Measurements from ENCODE around the gene GALNT10.

Gene GALNT10

GRCh38 chr5:154244476-154244875, 53.9 kb downstream of the GALNT10 start:
- Histone ChIP-seq H3K4me1 (ENCODE audit: insufficient read depth, low read length) (no peaks in the 10 kb centered on the region), H3K9ac (ENCODE audit: low read depth, low read length) (no peak overlapping the region)

GRCh38 chr5:154248691-154249090, 58.2 kb downstream of the GALNT10 start:
- Histone ChIP-seq H3K4me1 (ENCODE audit: insufficient read depth, low read length) (peaks cover under 1% of the 10 kb centered on the region; the same call in 1 of the 2 replicates), H3K9me3 (ENCODE audit: control insufficient read depth, insufficient read depth, low read length) (no peaks in the 10 kb centered on the region), H3K36me3 (ENCODE audit: insufficient read depth, low read length) (no peaks in the 10 kb centered on the region), H3K9ac (ENCODE audit: low read depth, low read length) (no peak overlapping the region)

More at GRCh38 chr5:154244476-154244875, 53.9 kb downstream of the GALNT10 start:
- H3K9me3 ChIP-seq (ENCODE audit: control insufficient read depth, insufficient read depth, low read length): no peaks in the 10 kb centered on the region
- H3K36me3 ChIP-seq (ENCODE audit: insufficient read depth, low read length): no peaks in the 10 kb centered on the region

- no peak overlapping the region for H3K9ac ChIP-seq (ENCODE audit: low read depth, low read length)
- no peaks in the 10 kb centered on the region for H3K9me3 ChIP-seq (ENCODE audit: control insufficient read depth, insufficient read depth, low read length)
- peaks cover 5% of the 10 kb centered on the region for H3K4me1 ChIP-seq (ENCODE audit: insufficient read depth, low read length)
- H3K36me3 ChIP-seq (ENCODE audit: insufficient read depth, low read length): no peaks in the 10 kb centered on the region
Observed at GRCh38 chr5:154249826-154250225, 59.3 kb downstream of the GALNT10 start.

- Histone ChIP-seq H3K4me1 (ENCODE audit: insufficient read depth, low read length) (peaks cover 5% of the 10 kb centered on the region), H3K9me3 (ENCODE audit: control insufficient read depth, insufficient read depth, low read length) (no peaks in the 10 kb centered on the region), H3K36me3 (ENCODE audit: insufficient read depth, low read length) (no peaks in the 10 kb centered on the region), H3K9ac (ENCODE audit: low read depth, low read length) (no peak overlapping the region)
Observed at GRCh38 chr5:154251529-154251928, 61.0 kb downstream of the GALNT10 start.

- Histone ChIP-seq H3K9ac (ENCODE audit: low read depth, low read length) (no peak overlapping the region), H3K36me3 (ENCODE audit: insufficient read depth, low read length) (no peaks in the 10 kb centered on the region), H3K4me1 (ENCODE audit: insufficient read depth, low read length) (peaks cover 5% of the 10 kb centered on the region), H3K9me3 (ENCODE audit: control insufficient read depth, insufficient read depth, low read length) (no peaks in the 10 kb centered on the region)
Observed at GRCh38 chr5:154253807-154254206, 63.3 kb downstream of the GALNT10 start.

- H3K9ac ChIP-seq (ENCODE audit: low read depth, low read length): no peak overlapping the region
Observed at GRCh38 chr5:154254896-154255295, 64.4 kb downstream of the GALNT10 start.

GRCh38 chr5:154257046-154257445, 66.5 kb downstream of the GALNT10 start:
- H3K9me3 ChIP-seq (ENCODE audit: control insufficient read depth, insufficient read depth, low read length): no peaks in the 10 kb centered on the region
- H3K4me1 ChIP-seq (ENCODE audit: insufficient read depth, low read length): peaks cover 27% of the 10 kb centered on the region
- no peaks in the 10 kb centered on the region for H3K36me3 ChIP-seq (ENCODE audit: insufficient read depth, low read length)

More at GRCh38 chr5:154254896-154255295, 64.4 kb downstream of the GALNT10 start:
- H3K4me1 ChIP-seq (ENCODE audit: insufficient read depth, low read length): peaks cover 12% of the 10 kb centered on the region
- no peaks in the 10 kb centered on the region for H3K9me3 ChIP-seq (ENCODE audit: control insufficient read depth, insufficient read depth, low read length)
- H3K36me3 ChIP-seq (ENCODE audit: insufficient read depth, low read length): no peaks in the 10 kb centered on the region

DNA sequence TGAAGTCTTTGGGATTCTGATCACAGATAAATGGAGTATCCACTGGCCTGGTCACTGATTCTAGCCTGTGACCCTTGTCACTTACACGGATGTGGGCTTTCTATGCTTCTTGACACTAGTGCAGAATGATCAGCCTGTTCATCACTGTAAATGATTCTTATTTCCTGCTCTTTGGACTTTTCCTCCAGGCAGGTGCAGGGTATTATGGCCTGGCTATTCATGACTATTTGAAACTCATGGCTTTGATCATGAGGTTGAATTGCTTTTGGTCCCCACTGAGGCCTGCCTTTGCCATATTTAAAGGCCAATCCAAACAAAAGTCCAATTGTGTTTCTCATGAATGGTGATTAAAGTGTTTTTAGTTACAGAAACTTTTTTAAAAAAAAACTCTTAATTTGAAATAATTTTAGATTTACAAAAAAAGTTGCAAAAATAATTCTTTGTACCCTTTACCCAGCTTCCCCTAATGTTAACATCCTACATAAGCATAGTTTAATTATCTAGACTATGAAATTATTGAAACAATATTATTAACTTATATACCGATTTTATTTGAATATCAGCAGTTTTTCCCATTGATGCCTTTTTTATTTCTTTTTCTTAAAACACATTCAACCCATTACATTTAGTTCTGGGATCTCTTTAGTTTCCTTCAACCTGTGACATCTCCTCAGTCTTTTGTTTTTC, 68.1 kb downstream of the GALNT10 start:
- Histone ChIP-seq H3K9me3 (ENCODE audit: control insufficient read depth, insufficient read depth, low read length) (no peaks in the 10 kb centered on the region), H3K4me1 (ENCODE audit: insufficient read depth, low read length) (peaks cover 26% of the 10 kb centered on the region), H3K36me3 (ENCODE audit: insufficient read depth, low read length) (no peaks in the 10 kb centered on the region), H3K9ac (ENCODE audit: low read depth, low read length) (no peak overlapping the region)

More at GRCh38 chr5:154257046-154257445, 66.5 kb downstream of the GALNT10 start:
- H3K9ac ChIP-seq (ENCODE audit: low read depth, low read length): no peak overlapping the region

DNA sequence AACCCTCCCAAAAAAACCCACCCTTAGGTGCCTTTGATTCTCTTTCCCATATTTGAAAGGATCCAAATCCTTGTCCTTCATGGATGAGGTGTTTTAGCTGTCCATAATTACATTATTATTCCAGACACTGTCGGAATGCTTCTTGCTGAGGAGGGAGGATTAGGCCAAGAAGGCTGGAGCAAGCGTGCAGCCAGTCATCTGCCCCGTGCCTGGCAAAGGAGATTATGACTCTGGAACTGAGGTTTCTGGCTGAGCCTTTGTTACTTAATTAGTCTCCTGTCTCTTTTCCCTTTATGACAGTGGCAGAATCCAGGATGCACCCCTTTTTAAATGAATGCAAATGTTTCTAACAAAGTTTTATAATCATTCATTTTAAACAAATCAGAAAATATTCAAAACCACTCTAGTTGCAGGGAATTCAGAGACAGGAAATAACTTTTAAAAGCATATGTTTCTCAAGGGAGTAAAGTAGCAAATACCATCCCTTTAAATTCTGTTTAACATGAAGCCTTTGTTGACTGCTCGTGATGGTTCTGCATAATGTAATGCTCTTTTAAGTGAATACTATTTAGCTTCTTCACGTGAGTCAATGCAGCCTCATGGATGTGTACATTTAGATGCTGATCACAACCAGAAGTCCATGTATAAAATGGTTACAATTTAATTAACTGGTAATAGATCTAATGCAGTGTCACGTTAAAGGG, 69.8 kb downstream of the GALNT10 start:
- Histone ChIP-seq H3K9me3 (ENCODE audit: control insufficient read depth, insufficient read depth, low read length) (no peaks in the 10 kb centered on the region), H3K9ac (ENCODE audit: low read depth, low read length) (no peak overlapping the region), H3K36me3 (ENCODE audit: insufficient read depth, low read length) (no peaks in the 10 kb centered on the region), H3K4me1 (ENCODE audit: insufficient read depth, low read length) (peaks cover 28% of the 10 kb centered on the region)

DNA sequence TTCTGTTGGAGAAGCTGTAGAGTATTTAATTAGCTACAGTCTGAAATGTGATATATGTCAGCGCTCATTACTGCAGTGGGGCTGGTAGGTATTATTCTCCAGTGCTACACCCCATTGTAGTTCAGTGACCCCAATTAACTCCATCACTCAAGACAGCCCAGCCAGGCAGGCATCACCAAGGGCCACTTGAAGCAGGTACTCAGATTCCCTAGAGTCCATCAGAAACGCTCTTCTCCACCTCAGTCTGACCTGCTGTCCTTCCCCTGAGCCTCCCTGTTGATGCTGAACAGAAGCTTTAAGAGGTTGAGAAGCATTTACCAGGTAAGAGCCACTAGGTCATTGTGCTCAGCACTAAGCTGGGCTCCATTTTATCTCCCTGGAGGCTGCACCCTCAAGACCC, 71.8 kb downstream of the GALNT10 start:
- Histone ChIP-seq H3K9ac (ENCODE audit: low read depth, low read length) (no peak overlapping the region), H3K4me1 (ENCODE audit: insufficient read depth, low read length) (peaks cover 33% of the 10 kb centered on the region), H3K9me3 (ENCODE audit: control insufficient read depth, insufficient read depth, low read length) (no peaks in the 10 kb centered on the region), H3K36me3 (ENCODE audit: insufficient read depth, low read length) (no peaks in the 10 kb centered on the region)

DNA sequence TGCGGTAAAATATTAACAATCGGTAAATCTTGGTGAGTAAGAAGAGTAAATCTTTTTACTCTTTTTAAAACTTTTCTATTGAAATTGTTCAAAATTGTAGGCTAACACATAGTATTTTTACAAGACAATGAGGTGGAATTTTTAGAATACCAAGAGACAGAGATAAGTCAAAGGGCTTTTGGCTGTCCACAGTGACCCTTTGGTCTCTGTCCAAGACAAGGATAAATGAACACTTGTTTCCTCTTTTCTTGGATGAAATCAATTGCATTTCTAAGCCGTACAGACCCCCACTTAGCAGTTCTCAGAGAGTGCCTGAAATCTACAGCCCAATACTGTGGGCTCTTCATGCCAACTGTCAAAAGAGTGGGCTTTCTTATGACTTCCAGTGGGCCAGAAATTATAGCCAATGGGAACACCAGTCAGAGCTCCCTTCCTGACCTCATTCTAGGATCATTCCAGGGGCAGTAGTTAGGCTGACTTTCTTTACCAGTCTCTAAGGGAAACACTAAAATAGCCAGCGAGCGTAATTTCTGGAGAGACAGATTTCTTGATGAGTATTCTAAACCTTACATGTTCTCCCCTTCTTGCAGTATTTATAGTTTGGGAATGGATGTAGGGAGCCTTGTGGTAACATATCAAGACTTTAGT, 74.1 kb downstream of the GALNT10 start:
- Histone ChIP-seq H3K9me3 (ENCODE audit: control insufficient read depth, insufficient read depth, low read length) (no peaks in the 10 kb centered on the region), H3K4me1 (ENCODE audit: insufficient read depth, low read length) (peaks cover 34% of the 10 kb centered on the region), H3K36me3 (ENCODE audit: insufficient read depth, low read length) (no peaks in the 10 kb centered on the region), H3K9ac (ENCODE audit: low read depth, low read length) (no peak overlapping the region)

- Histone ChIP-seq H3K4me1 (ENCODE audit: insufficient read depth, low read length) (peaks cover 28% of the 10 kb centered on the region), H3K9me3 (ENCODE audit: control insufficient read depth, insufficient read depth, low read length) (no peaks in the 10 kb centered on the region), H3K36me3 (ENCODE audit: insufficient read depth, low read length) (no peaks in the 10 kb centered on the region), H3K9ac (ENCODE audit: low read depth, low read length) (no peak overlapping the region)
Observed at GRCh38 chr5:154265197-154265773, 74.8 kb downstream of the GALNT10 start.

GRCh38 chr5:154267516-154267915, 77.0 kb downstream of the GALNT10 start:
- H3K9ac ChIP-seq (ENCODE audit: low read depth, low read length): no peak overlapping the region

DNA sequence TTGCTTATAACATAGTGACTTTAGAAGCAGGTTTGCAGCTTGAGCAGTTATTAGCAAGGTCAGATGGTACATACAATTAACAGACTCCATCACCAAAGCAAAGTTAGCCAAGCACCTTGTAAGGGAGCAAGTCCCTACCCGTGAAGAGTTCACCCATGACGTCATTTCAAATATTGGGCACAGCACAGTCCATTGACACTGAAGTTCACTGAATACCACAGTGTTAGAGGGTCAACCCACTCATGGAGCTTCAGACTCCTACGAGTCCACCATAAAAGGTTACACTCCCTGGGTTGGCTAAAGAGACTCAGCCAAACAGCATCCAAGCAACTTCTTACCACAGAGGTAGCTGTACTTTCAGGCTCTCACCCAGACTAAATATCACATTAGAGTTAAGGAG, 77.5 kb downstream of the GALNT10 start:
- H3K36me3 ChIP-seq (ENCODE audit: insufficient read depth, low read length): no peaks in the 10 kb centered on the region
- H3K4me1 ChIP-seq (ENCODE audit: insufficient read depth, low read length): peaks cover 18% of the 10 kb centered on the region
- no peak overlapping the region for H3K9ac ChIP-seq (ENCODE audit: low read depth, low read length)
- H3K9me3 ChIP-seq (ENCODE audit: control insufficient read depth, insufficient read depth, low read length): no peaks in the 10 kb centered on the region

More at GRCh38 chr5:154267516-154267915, 77.0 kb downstream of the GALNT10 start:
- H3K9me3 ChIP-seq (ENCODE audit: control insufficient read depth, insufficient read depth, low read length): no peaks in the 10 kb centered on the region
- H3K36me3 ChIP-seq (ENCODE audit: insufficient read depth, low read length): no peaks in the 10 kb centered on the region
- peaks cover 18% of the 10 kb centered on the region for H3K4me1 ChIP-seq (ENCODE audit: insufficient read depth, low read length)

Measured in ES-I3 (cell line).